Measurements from ENCODE around the gene ARL11. TPM values are rescaled to one million over a fixed set of nuclear protein-coding genes. Genes with fewer than 3 reads are reported as not detected.
"Not testable (repeated sequence)": the region's sequence is repeated elsewhere in the genome, so short reads cannot be mapped to it uniquely, and the experiment has no call there.

ARL11 gene
- total and polyA plus RNA-seq, 2 experiments from 2014 or later, result 0.10 TPM; not detected in 1

- no peaks in the 10 kb centered on the region for H3K27me3 ChIP-seq
- no peaks in the 10 kb centered on the region for H3K9me2 ChIP-seq (replicated peaks; ENCODE audit: insufficient read depth)
- H3K79me2 ChIP-seq, result no peaks in the 10 kb centered on the region
- TF ChIP-seq EZH2 (IDR thresholded peaks at IDR 0.05; ENCODE audit: borderline replicate concordance) (no peak), CTCF (IDR thresholded peaks at IDR 0.05; ENCODE audit: poor library complexity) (no peak), EZH2phosphoT487 (IDR thresholded peaks at IDR 0.05; ENCODE audit: low read depth, severe bottlenecking, unreplicated experiment) (no peak)
- no peak for DNase-seq (ENCODE audit: low spot score)
- no peaks in the 10 kb centered on the region for H3K9me3 ChIP-seq (ENCODE audit: low read depth)
- H4K20me1 ChIP-seq (ENCODE audit: insufficient read depth, poor library complexity, severe bottlenecking), result no peaks in the 10 kb centered on the region
- no peak overlapping the region for H3K27ac ChIP-seq
- no peaks in the 10 kb centered on the region for H3K36me3 ChIP-seq (replicated peaks; ENCODE audit: insufficient read depth, low read depth)
- peaks cover 10% of the 10 kb centered on the region for H3K4me1 ChIP-seq (ENCODE audit: insufficient read depth)
- H2AFZ ChIP-seq, result no peak overlapping the region
- no peak overlapping the region for H3K4me3 ChIP-seq
- WGBS (ENCODE audit: low lambda C conversion rate, missing lambda C conversion rate), result 91% methylated on average over 1 of the region's 1 CpG
- H3K4me2 ChIP-seq, result no peak overlapping the region
Measured at GRCh38 chr13:49608651-49609331, 19.5 kb upstream of the ARL11 start.

- Histone ChIP-seq H3K4me3 (no peak overlapping the region), H3K9me2 (replicated peaks; ENCODE audit: insufficient read depth) (no peaks in the 10 kb centered on the region), H3K27me3 (no peaks in the 10 kb centered on the region), H2AFZ (no peak overlapping the region), H3K4me2 (no peak overlapping the region), H3K79me2 (no peaks in the 10 kb centered on the region), H3K36me3 (replicated peaks; ENCODE audit: insufficient read depth, low read depth) (no peaks in the 10 kb centered on the region), H4K20me1 (ENCODE audit: insufficient read depth, poor library complexity, severe bottlenecking) (no peaks in the 10 kb centered on the region), H3K4me1 (ENCODE audit: insufficient read depth) (peaks cover under 1% of the 10 kb centered on the region), H3K27ac (no peak overlapping the region), H3K9me3 (ENCODE audit: low read depth) (no peaks in the 10 kb centered on the region)
- TF ChIP-seq EZH2 (IDR thresholded peaks at IDR 0.05; ENCODE audit: borderline replicate concordance) (no peak), CTCF (IDR thresholded peaks at IDR 0.05; ENCODE audit: poor library complexity) (no peak), EZH2phosphoT487 (IDR thresholded peaks at IDR 0.05; ENCODE audit: low read depth, severe bottlenecking, unreplicated experiment) (no peak)
- DNase-seq (ENCODE audit: low spot score), result peak; percentile 29
- 74% methylated on average over 1 of the region's 1 CpG for WGBS (ENCODE audit: low lambda C conversion rate, missing lambda C conversion rate)
Measured at GRCh38 chr13:49610176-49610575, 18.1 kb upstream of the ARL11 start.

- H3K27ac ChIP-seq; DNase-seq (ENCODE audit: low spot score); H3K27me3 ChIP-seq; H3K4me3 ChIP-seq; H3K4me2 ChIP-seq; H3K9me3 ChIP-seq (ENCODE audit: low read depth); H2AFZ ChIP-seq; H3K36me3 ChIP-seq (replicated peaks; ENCODE audit: insufficient read depth, low read depth); H4K20me1 ChIP-seq (ENCODE audit: insufficient read depth, poor library complexity, severe bottlenecking); H3K9me2 ChIP-seq (replicated peaks; ENCODE audit: insufficient read depth); H3K79me2 ChIP-seq; H3K4me1 ChIP-seq (ENCODE audit: insufficient read depth): not testable (repeated sequence)
- 97% methylated on average over 3 of the region's 3 CpGs for WGBS (ENCODE audit: low lambda C conversion rate, missing lambda C conversion rate)
Measured at GRCh38 chr13:49612042-49612441, 16.3 kb upstream of the ARL11 start.

GRCh38 chr13:49615836-49616675, 12.3 kb upstream of the ARL11 start:
- peak overlapping the region; percentile 85 for H3K27ac ChIP-seq
- peak overlapping the region; percentile 3 for H2AFZ ChIP-seq

More at GRCh38 chr13:49615836-49616675, 12.3 kb upstream of the ARL11 start:
- DNase-seq (ENCODE audit: low spot score), result no peak
- no peak overlapping the region for H3K4me3 ChIP-seq
- no peak overlapping the region for H3K4me2 ChIP-seq
- no peaks in the 10 kb centered on the region for H3K27me3 ChIP-seq
- 73% methylated on average over 8 of the region's 8 CpGs for WGBS (ENCODE audit: low lambda C conversion rate, missing lambda C conversion rate)
- no peaks in the 10 kb centered on the region for H3K9me2 ChIP-seq (replicated peaks; ENCODE audit: insufficient read depth)
- no peaks in the 10 kb centered on the region for H3K36me3 ChIP-seq (replicated peaks; ENCODE audit: insufficient read depth, low read depth)
- TF ChIP-seq EZH2 (IDR thresholded peaks at IDR 0.05; ENCODE audit: borderline replicate concordance), result no peak
- TF ChIP-seq CTCF (IDR thresholded peaks at IDR 0.05; ENCODE audit: poor library complexity), result no peak
- TF ChIP-seq EZH2phosphoT487 (IDR thresholded peaks at IDR 0.05; ENCODE audit: low read depth, severe bottlenecking, unreplicated experiment), result no peak
- H4K20me1 ChIP-seq (ENCODE audit: insufficient read depth, poor library complexity, severe bottlenecking), result no peaks in the 10 kb centered on the region
- no peaks in the 10 kb centered on the region for H3K9me3 ChIP-seq (ENCODE audit: low read depth)
- H3K79me2 ChIP-seq, result no peaks in the 10 kb centered on the region
- H3K4me1 ChIP-seq (ENCODE audit: insufficient read depth), result no peaks in the 10 kb centered on the region
